LNCaP clone FGC (cell line): ENCODE results near the gene RBFOX2.

Source experiments
- DNase-seq: peaks from one replicate; pipeline ENCODE4 v3.0.0-alpha.2; 2011; ENCODE audit warnings: low read depth
- H3K4me3 ChIP-seq: 2 replicates; pipeline ENCODE4 v1.5.1; 2011; ENCODE audit warnings: mild to moderate bottlenecking, low read depth, low read length, control low read depth
- CTCF ChIP-seq: IDR thresholded peaks from 2 replicates; pipeline ENCODE4 v1.5.1; 2012; ENCODE audit warnings: mild to moderate bottlenecking; ENCODE audit not compliant: control insufficient read depth, insufficient read depth; ENCODE audit errors: extremely low read depth

Gene RBFOX2

GRCh38 chr22:35785181-35785923, 243.3 kb downstream of the RBFOX2 start:
- no peak for TF ChIP-seq CTCF
- H3K4me3 ChIP-seq, result no peak overlapping the region
- DNase-seq, result no peak

- TF ChIP-seq CTCF, result no peak
- no peak for DNase-seq
Measured at GRCh38 chr22:35784633-35785032, 244.0 kb downstream of the RBFOX2 start.

GRCh38 chr22:35783943-35784614, 244.5 kb downstream of the RBFOX2 start:
- no peak overlapping the region for H3K4me3 ChIP-seq
- no peak for TF ChIP-seq CTCF
- DNase-seq, result no peak

More at GRCh38 chr22:35784633-35785032, 244.0 kb downstream of the RBFOX2 start:
- no peak overlapping the region for H3K4me3 ChIP-seq

GRCh38 chr22:35782504-35782903, 246.1 kb downstream of the RBFOX2 start:
- TF ChIP-seq CTCF, result no peak
- DNase-seq, result no peak
- no peak overlapping the region for H3K4me3 ChIP-seq

- no peak overlapping the region for H3K4me3 ChIP-seq
- DNase-seq, result no peak
- TF ChIP-seq CTCF, result no peak
Measured at GRCh38 chr22:35781898-35782297, 246.7 kb downstream of the RBFOX2 start.

GRCh38 chr22:35777335-35777975, 251.2 kb downstream of the RBFOX2 start:
- no peak overlapping the region for H3K4me3 ChIP-seq

More at GRCh38 chr22:35777335-35777975, 251.2 kb downstream of the RBFOX2 start:
- DNase-seq, result no peak
- TF ChIP-seq CTCF, result no peak
